ENCODE results near the gene TNF. TPM values are rescaled to one million over a fixed set of nuclear protein-coding genes. Genes with fewer than 3 reads are reported as not detected.
A peak's percentile ranks its signal among the peaks of the same experiment; 100 is the strongest.

Gene TNF
- total and polyA plus RNA-seq, 2 of the 13 experiments (the other 11 are each of a cell fraction or from before 2014, with no cell fraction given): not detected

DNA sequence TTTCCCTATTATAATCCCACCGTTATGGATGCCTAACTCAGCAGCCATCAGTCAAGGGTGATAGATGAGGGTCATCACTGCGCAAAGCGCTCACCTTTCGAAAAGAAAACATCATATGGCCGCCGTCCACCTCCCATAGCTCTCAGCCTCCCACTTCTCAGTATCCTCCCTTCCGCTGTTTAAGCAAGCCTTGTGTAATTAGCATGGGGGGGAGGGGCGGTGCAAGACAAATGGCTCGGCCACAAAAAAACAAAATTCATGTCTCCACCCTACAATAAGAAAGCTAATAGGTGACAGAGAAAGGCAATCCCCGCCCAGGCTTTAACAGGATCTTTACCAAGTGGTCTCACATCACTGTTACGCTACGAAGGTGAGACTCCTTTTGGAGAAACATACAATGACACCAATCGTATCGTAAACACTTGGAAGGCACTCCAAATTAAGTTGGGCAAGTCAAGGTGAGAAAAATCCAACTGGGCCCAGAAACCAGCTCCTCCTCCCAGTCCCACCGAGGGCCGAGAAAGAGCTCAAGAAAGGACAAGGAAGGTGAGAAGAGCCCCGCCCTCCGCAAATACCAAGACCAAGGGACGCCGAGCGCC lies 34.2 kb upstream of the TNF start (continued):
- TF ChIP-seq KDM5A (IDR thresholded peaks at IDR 0.05; ENCODE audit: borderline replicate concordance, low read length): peak; percentile 78; the same call in 1 of the 2 replicates
- 0 out of 2 replicates have a peak, but pooled peaks have one; percentile 41 for TF ChIP-seq CEBPB (IDR thresholded peaks at IDR 0.05; ENCODE audit: borderline replicate concordance, low read depth, low read length)
- TF ChIP-seq TBX2 (CRISPR knock-in tag; IDR thresholded peaks at IDR 0.05; ENCODE audit: borderline replicate concordance): 0 out of 2 replicates have a peak, but pooled peaks have one; percentile 46
- no peak for TF ChIP-seq NCOR1 (IDR thresholded peaks at IDR 0.05; ENCODE audit: borderline replicate concordance, low read length)
- TF ChIP-seq, protein P1, sequence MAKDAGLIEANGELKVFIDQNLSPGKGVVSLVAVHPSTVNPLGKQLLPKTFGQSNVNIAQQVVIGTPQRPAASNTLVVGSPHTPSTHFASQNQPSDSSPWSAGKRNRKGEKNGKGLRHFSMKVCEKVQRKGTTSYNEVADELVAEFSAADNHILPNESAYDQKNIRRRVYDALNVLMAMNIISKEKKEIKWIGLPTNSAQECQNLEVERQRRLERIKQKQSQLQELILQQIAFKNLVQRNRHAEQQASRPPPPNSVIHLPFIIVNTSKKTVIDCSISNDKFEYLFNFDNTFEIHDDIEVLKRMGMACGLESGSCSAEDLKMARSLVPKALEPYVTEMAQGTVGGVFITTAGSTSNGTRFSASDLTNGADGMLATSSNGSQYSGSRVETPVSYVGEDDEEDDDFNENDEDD (CRISPR knock-in tag; IDR thresholded peaks at IDR 0.05; ENCODE audit: borderline replicate concordance): no peak
- TF ChIP-seq EED (CRISPR knock-in tag; IDR thresholded peaks at IDR 0.05): peak; percentile 84; the same call in 1 of the 2 replicates
- TF ChIP-seq ZNF136 (CRISPR knock-in tag; IDR thresholded peaks at IDR 0.05; ENCODE audit: low read depth): 0 out of 2 replicates have a peak, but pooled peaks have one; percentile 13
- TF ChIP-seq PRPF4 (IDR thresholded peaks at IDR 0.05; ENCODE audit: low read depth, low read length, poor library complexity, severe bottlenecking): peak; percentile 59
- TF ChIP-seq, protein P2, sequence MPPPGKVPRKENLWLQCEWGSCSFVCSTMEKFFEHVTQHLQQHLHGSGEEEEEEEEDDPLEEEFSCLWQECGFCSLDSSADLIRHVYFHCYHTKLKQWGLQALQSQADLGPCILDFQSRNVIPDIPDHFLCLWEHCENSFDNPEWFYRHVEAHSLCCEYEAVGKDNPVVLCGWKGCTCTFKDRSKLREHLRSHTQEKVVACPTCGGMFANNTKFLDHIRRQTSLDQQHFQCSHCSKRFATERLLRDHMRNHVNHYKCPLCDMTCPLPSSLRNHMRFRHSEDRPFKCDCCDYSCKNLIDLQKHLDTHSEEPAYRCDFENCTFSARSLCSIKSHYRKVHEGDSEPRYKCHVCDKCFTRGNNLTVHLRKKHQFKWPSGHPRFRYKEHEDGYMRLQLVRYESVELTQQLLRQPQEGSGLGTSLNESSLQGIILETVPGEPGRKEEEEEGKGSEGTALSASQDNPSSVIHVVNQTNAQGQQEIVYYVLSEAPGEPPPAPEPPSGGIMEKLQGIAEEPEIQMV (CRISPR knock-in tag; IDR thresholded peaks at IDR 0.05; ENCODE audit: low read depth): 0 out of 2 replicates have a peak, but pooled peaks have one; percentile 15
- no peak for TF ChIP-seq MAZ (IDR thresholded peaks at IDR 0.05; ENCODE audit: borderline replicate concordance, low read depth, low read length)
- TF ChIP-seq MAZ (CRISPR knock-in tag; IDR thresholded peaks at IDR 0.05; ENCODE audit: low read depth): 0 out of 2 replicates have a peak, but pooled peaks have one; percentile 65
- TF ChIP-seq CEBPG (CRISPR knock-in tag; IDR thresholded peaks at IDR 0.05): peak; percentile 53
- no peak for TF ChIP-seq FOXA1 (IDR thresholded peaks at IDR 0.05)
- TF ChIP-seq FOXA1 (CRISPR knock-in tag; IDR thresholded peaks at IDR 0.05): peak; percentile 55
- TF ChIP-seq, protein P3, sequence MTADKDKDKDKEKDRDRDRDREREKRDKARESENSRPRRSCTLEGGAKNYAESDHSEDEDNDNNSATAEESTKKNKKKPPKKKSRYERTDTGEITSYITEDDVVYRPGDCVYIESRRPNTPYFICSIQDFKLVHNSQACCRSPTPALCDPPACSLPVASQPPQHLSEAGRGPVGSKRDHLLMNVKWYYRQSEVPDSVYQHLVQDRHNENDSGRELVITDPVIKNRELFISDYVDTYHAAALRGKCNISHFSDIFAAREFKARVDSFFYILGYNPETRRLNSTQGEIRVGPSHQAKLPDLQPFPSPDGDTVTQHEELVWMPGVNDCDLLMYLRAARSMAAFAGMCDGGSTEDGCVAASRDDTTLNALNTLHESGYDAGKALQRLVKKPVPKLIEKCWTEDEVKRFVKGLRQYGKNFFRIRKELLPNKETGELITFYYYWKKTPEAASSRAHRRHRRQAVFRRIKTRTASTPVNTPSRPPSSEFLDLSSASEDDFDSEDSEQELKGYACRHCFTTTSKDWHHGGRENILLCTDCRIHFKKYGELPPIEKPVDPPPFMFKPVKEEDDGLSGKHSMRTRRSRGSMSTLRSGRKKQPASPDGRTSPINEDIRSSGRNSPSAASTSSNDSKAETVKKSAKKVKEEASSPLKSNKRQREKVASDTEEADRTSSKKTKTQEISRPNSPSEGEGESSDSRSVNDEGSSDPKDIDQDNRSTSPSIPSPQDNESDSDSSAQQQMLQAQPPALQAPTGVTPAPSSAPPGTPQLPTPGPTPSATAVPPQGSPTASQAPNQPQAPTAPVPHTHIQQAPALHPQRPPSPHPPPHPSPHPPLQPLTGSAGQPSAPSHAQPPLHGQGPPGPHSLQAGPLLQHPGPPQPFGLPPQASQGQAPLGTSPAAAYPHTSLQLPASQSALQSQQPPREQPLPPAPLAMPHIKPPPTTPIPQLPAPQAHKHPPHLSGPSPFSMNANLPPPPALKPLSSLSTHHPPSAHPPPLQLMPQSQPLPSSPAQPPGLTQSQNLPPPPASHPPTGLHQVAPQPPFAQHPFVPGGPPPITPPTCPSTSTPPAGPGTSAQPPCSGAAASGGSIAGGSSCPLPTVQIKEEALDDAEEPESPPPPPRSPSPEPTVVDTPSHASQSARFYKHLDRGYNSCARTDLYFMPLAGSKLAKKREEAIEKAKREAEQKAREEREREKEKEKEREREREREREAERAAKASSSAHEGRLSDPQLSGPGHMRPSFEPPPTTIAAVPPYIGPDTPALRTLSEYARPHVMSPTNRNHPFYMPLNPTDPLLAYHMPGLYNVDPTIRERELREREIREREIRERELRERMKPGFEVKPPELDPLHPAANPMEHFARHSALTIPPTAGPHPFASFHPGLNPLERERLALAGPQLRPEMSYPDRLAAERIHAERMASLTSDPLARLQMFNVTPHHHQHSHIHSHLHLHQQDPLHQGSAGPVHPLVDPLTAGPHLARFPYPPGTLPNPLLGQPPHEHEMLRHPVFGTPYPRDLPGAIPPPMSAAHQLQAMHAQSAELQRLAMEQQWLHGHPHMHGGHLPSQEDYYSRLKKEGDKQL (CRISPR knock-in tag; IDR thresholded peaks at IDR 0.05; ENCODE audit: low read depth): no peak
- TF ChIP-seq POLR2AphosphoS5 (IDR thresholded peaks at IDR 0.05; ENCODE audit: low read depth, low read length): peak; percentile 30
- TF ChIP-seq, protein P4, sequence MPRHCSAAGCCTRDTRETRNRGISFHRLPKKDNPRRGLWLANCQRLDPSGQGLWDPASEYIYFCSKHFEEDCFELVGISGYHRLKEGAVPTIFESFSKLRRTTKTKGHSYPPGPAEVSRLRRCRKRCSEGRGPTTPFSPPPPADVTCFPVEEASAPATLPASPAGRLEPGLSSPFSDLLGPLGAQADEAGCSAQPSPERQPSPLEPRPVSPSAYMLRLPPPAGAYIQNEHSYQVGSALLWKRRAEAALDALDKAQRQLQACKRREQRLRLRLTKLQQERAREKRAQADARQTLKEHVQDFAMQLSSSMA (CRISPR knock-in tag; IDR thresholded peaks at IDR 0.05): 0 out of 2 replicates have a peak, but pooled peaks have one; percentile 8
- 0 out of 2 replicates have a peak, but pooled peaks have one; percentile 36 for TF ChIP-seq ZNF124 (CRISPR knock-in tag; IDR thresholded peaks at IDR 0.05)
- no peak for TF ChIP-seq RAD51 (IDR thresholded peaks at IDR 0.05; ENCODE audit: borderline replicate concordance)
